Thymus (tissue), 11 donors: ENCODE data around the gene NUDT11. TPM values are rescaled to one million over a fixed set of nuclear protein-coding genes. Genes with fewer than 3 reads are reported as not detected.
"Not testable (repeated sequence)": the region's sequence is repeated elsewhere in the genome, so short reads cannot be mapped to it uniquely, and the experiment has no call there.

Experiments
- DNase-seq, 9 donors: peaks; one replicate each; pipeline ENCODE4 v3.0.0-alpha.2; 2013; ENCODE audit warnings: low spot score in 9 of 9, low read depth in 6 of 9, missing footprints in 1 of 9
- H3K27ac ChIP-seq, 2 donors: one replicate each; pipeline ENCODE4 v1.5.1; 2013; ENCODE audit warnings: control low read depth in 1 of 2, low read depth in 1 of 2, low read length in 1 of 2, mild to moderate bottlenecking in 1 of 2, moderate library complexity in 1 of 2
- H3K27me3 ChIP-seq, 2 donors: one replicate each; pipeline ENCODE4 v1.5.1; 2013; ENCODE audit warnings: low read length in 1 of 2; ENCODE audit not compliant: control insufficient read depth in 2 of 2, insufficient read depth in 1 of 2
- H3K36me3 ChIP-seq, 2 donors: one replicate each; pipeline ENCODE4 v1.5.1; 2013; ENCODE audit warnings: low read length in 1 of 2, mild to moderate bottlenecking in 1 of 2, moderate library complexity in 1 of 2; ENCODE audit not compliant: control insufficient read depth in 2 of 2, insufficient read depth in 2 of 2
- H3K4me1 ChIP-seq, 2 donors: one replicate each; pipeline ENCODE4 v1.5.1; 2013; ENCODE audit warnings: low read length in 2 of 2; ENCODE audit not compliant: control insufficient read depth in 2 of 2, insufficient read depth in 2 of 2
- H3K4me3 ChIP-seq, 2 donors: one replicate each; pipeline ENCODE4 v1.5.1; 2013; ENCODE audit warnings: low read length in 2 of 2, control low read depth in 1 of 2, mild to moderate bottlenecking in 1 of 2
- H3K9me3 ChIP-seq, 2 donors: one replicate each; pipeline ENCODE4 v1.5.1; 2013; ENCODE audit warnings: low read length in 1 of 2, mild to moderate bottlenecking in 1 of 2; ENCODE audit not compliant: control insufficient read depth in 2 of 2, insufficient read depth in 1 of 2
- WGBS: extraction: QIAGEN DNeasy Blood & Tissue Kit; methylation state at CpG from one replicate; pipeline ENCODE4 v1.1.7; 2013; 5-methylcytosine and 5-hydroxymethylcytosine counted together
- polyA plus RNA-seq: library from polyadenylated mRNA; stranded (reverse); fragments of 200-250 nt; gene quantifications from one replicate; pipeline ENCODE4 v1.2.3, GENCODE V29; 2013
- total RNA-seq: library from RNA; stranded (reverse); fragments of 120-200 nt; gene quantifications from one replicate; pipeline ENCODE4 v1.2.4, GENCODE V29; 2013
- donor health status: healthy.

Gene NUDT11
- total and polyA plus RNA-seq, 2 donors = 3.0 to 5.2 TPM

- not testable (repeated sequence) for H3K36me3 ChIP-seq, H3K9me3 ChIP-seq, H3K27me3 ChIP-seq, H3K27ac ChIP-seq, DNase-seq, H3K4me3 ChIP-seq, H3K4me1 ChIP-seq
- 92% methylated on average over 5 of the region's 5 CpGs for WGBS
These were observed 14.0 kb downstream of the NUDT11 start for GRCh38 chrX:51482411-51482810.

- Histone ChIP-seq H3K36me3 (no peaks in the 10 kb centered on the region), H3K9me3 (no peaks in the 10 kb centered on the region), H3K4me3 (no peak overlapping the region), H3K27me3 (no peaks in the 10 kb centered on the region), H3K4me1 (no peaks in the 10 kb centered on the region), H3K27ac (no peak overlapping the region)
- WGBS = 96% methylated on average over 1 of the region's 1 CpG
- no peak for DNase-seq
These were observed 19.5 kb downstream of the NUDT11 start for GRCh38 chrX:51476930-51477329.

GRCh38 chrX:51463322-51463721 lies 33.1 kb downstream of the NUDT11 start:
- Histone ChIP-seq H3K4me1 (no peaks in the 10 kb centered on the region), H3K27me3 (no peaks in the 10 kb centered on the region), H3K9me3 (no peaks in the 10 kb centered on the region), H3K36me3 (no peaks in the 10 kb centered on the region), H3K4me3 (no peak overlapping the region), H3K27ac (no peak overlapping the region)
- DNase-seq = no peak
- 89% methylated on average over 4 of the region's 4 CpGs for WGBS

GRCh38 chrX:51461053-51462044 lies 35.0 kb downstream of the NUDT11 start:
- Histone ChIP-seq H3K4me1 (no peaks in the 10 kb centered on the region), H3K36me3 (no peaks in the 10 kb centered on the region), H3K27ac (no peak overlapping the region), H3K4me3 (no peak overlapping the region), H3K27me3 (no peaks in the 10 kb centered on the region), H3K9me3 (no peaks in the 10 kb centered on the region)
- peak; percentile 4 to 59 (median 23) for DNase-seq
- WGBS = 55% methylated on average over 15 of the region's 15 CpGs

GRCh38 chrX:51459125-51459524 lies 37.3 kb downstream of the NUDT11 start:
- no peaks in the 10 kb centered on the region for H3K27me3 ChIP-seq
- H3K27ac ChIP-seq = no peak overlapping the region
- no peaks in the 10 kb centered on the region for H3K4me1 ChIP-seq
- H3K9me3 ChIP-seq = no peaks in the 10 kb centered on the region
- no peaks in the 10 kb centered on the region for H3K36me3 ChIP-seq
- DNase-seq = peak in 2 of 9 donors; percentile 2 to 23
- 87% methylated on average over 1 of the region's 1 CpG for WGBS
- H3K4me3 ChIP-seq = no peak overlapping the region

- H3K27me3 ChIP-seq = no peaks in the 10 kb centered on the region
- no peaks in the 10 kb centered on the region for H3K36me3 ChIP-seq
- peak in 1 of 9 donors; percentile 10 for DNase-seq
- H3K27ac ChIP-seq = no peak overlapping the region
- 0% methylated on average over 1 of the region's 1 CpG for WGBS
- no peaks in the 10 kb centered on the region for H3K9me3 ChIP-seq
- no peak overlapping the region for H3K4me3 ChIP-seq
- no peaks in the 10 kb centered on the region for H3K4me1 ChIP-seq
These were observed 39.6 kb downstream of the NUDT11 start for GRCh38 chrX:51456814-51457213.

GRCh38 chrX:51456246-51456645 lies 40.1 kb downstream of the NUDT11 start:
- Histone ChIP-seq H3K36me3 (no peaks in the 10 kb centered on the region), H3K27me3 (no peaks in the 10 kb centered on the region), H3K9me3 (no peaks in the 10 kb centered on the region), H3K4me1 (no peaks in the 10 kb centered on the region), H3K27ac (no peak overlapping the region), H3K4me3 (no peak overlapping the region)
- WGBS = 92% methylated on average over 7 of the region's 7 CpGs
- DNase-seq = no peak

GRCh38 chrX:51440365-51440764 lies 56.0 kb downstream of the NUDT11 start:
- no peak overlapping the region for H3K27ac ChIP-seq
- H3K36me3 ChIP-seq = no peaks in the 10 kb centered on the region
- no peaks in the 10 kb centered on the region for H3K4me1 ChIP-seq
- WGBS = 93% methylated on average over 1 of the region's 1 CpG
- no peak for DNase-seq
- H3K27me3 ChIP-seq = no peaks in the 10 kb centered on the region
- H3K4me3 ChIP-seq = no peak overlapping the region
- no peaks in the 10 kb centered on the region for H3K9me3 ChIP-seq
